OCI-M2 (cell line): Measurements from ENCODE around the gene ITGB4.

Source experiments
- DNase-seq: peaks from one replicate; lab custom pipeline; 2025; ENCODE audit not compliant: unreplicated experiment; lab: John Stamatoyannopoulos, UW

Gene ITGB4

DNA sequence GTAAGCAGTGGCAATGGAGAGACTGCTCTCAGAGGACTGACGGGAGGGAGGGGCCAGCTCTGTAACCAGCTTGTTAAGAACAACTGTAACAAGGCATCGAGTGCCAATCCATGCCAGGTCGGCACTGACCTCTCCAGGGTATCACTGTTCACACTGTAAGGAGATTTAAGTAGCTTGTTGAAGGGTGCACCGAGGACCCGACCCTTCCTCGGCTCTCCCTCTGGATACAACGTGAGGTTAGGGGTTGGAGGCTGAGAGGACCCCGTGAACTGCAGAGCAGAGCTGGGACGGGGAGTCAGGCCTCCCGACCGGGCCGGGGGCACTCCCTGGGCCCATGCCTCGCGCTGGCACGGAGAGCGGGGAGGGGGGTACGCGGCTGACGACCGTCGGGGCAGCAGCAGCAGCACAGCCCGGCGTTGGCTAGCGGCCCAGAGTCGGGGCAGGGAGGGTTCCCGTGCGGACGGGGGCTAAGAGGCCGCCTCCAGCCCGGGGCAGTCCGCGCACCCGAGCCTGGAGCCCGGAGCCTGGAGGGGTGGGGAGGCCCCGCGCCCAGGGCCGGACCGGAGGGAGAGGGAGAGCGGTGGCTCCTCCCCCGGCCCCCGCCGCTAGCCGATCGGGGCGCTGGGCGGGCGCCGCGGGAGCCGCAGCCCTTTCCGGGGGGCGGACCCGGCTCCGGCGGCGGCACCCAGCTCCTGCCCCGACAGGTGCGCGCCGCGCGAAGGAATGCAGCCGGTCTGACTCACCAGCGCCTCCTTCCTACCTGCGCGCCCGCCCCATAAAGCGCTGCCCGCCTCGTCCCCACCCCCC, at the start of gene ITGB4:
Gene ITGB4, plus strand, starts transcription at position 804 of the 807 bp plus-strand sequence. CDS start 3,245 bp downstream, outside the sequence.
- no peak for DNase-seq

DNA sequence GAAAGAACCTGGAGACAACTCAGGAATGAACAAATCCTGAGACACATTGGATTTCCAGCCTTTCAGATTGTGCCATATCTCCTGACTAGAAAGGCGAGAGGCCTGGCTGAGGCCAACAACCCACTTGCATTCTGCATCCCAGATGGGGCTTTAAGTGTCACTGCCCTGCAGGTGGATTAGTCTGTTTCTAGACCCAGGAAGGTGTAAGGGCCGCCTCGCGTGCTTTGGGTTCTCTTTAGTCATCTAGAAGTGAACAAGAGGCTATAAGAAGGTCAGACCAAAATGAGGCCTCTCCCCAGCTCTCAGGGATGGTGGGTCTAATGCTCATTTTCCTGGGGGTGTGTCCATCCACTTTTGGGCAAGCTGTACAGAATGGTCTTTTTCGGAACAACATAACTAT, 49.2 kb upstream of the ITGB4 start:
- no peak for DNase-seq

DNA sequence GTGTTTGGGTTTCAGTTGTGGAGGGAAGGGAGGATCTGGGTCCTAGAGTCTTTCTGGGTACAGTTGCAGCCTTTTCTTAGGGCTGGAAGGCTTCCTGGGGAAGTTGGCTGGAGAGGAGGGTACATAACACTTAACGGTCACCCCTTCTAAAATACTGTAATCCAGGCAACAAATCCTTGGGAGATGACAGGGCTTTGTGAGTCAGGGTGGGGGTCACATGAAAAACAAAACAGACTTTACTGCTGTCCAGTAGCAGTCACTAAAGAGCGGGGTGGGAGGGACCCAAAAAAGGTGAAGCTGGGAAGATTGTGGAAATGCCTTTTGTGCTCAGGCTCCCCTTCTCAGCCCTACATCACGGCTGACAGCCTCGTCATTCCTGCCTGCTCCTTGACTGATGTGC, 47.8 kb upstream of the ITGB4 start:
- no peak for DNase-seq

DNA sequence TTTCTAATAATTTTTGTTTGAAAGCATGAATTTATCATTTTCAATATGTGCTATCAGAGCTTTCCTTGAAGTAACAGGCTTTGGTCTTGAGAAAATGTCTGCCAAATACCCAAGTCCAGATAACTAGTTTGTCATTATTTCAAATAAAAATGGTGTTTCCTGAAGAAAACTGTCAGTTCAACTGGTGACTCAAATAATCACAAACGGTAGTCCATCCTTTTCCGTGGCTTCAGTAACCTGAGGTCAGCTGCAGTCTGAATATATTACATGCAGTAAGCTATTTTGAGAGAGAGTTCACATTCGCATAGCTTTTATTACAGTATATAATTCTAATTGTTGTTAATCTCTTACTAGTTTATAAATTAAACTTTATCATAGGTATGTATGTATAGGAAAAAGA, 44.8 kb upstream of the ITGB4 start:
- no peak for DNase-seq

DNA sequence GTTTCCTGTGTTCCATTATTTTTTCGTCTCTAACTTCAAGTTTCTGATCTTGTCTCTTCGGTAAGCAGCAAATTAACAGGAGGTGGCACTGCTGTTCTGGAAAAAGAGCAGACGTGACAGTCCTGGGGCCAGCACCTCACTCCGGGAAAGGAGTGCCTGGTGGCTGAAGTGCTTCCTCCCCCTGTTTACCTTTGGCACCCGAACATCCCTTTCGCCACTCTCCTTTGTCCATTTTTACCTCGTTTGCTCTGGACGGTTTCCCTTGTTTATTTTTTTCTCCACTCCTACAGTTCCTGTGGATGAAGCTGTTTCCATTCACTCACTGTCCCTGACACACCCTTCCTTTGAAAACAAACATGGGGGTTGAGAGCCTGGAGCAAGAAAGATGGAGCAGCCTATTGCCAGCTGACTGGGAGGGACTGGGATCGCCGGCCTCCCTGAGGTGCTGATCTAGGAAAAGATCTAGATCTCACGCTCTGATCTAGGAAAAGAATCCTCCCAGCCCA, 41.5 kb upstream of the ITGB4 start:
- no peak for DNase-seq

DNA sequence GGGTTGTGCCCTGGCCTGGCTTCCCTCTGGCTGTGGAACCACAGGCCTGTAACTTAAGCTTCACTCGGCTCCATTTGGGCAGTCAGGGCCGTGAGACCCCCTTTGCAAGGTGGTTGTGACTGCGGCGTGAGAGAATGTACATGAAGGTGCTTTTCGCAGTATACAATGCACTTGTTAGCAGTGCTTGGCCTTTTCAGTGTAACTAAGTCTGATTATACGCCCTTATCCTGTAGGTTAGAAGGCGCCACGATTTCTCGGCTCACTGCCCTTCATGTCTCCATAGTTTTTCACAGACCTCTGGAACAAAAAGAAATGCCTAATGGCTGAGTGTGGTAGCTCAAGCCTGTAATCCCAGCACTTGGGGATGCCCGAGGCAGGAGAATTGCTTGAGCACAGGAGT, 40.8 kb upstream of the ITGB4 start:
- no peak for DNase-seq

DNA sequence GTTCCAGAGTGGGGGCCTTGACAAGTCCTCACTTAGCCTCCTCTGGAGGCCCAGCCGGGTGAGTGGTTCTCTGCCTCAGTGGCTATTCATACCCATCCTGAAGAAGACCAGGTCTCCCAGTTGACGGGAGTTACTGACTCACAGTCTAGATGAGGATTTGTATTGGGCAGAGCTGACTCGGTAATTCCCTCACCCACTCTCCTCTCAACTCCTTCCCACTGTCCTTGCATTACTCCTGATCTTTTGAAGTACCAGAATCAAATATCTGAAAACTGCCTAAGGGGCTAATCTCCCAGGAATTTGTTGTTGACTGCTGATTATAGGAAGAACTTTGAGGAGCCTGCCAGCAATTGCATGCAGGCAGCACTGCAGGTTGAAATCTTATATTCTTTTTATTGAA, 40.0 kb upstream of the ITGB4 start:
- no peak for DNase-seq

DNA sequence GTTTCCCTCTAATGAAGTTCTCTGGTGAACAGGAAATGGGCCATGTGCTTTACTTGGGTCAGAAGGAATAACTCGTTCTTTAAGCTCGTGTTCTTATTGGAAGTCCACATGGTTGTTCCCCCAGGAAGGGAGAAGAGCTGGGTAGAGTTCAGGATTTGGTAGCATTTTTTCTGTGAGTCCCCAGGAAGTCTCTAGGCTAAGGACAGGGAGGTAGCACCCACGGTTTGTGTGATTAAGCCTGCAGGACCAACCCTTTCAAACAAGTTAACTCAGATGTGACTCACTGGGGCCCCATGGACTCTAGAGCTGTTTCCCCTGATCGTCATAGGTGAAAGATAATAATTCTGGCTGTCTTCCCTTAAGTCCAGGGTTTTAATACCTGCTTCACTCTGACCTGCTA, 37.7 kb upstream of the ITGB4 start:
- no peak for DNase-seq

DNA sequence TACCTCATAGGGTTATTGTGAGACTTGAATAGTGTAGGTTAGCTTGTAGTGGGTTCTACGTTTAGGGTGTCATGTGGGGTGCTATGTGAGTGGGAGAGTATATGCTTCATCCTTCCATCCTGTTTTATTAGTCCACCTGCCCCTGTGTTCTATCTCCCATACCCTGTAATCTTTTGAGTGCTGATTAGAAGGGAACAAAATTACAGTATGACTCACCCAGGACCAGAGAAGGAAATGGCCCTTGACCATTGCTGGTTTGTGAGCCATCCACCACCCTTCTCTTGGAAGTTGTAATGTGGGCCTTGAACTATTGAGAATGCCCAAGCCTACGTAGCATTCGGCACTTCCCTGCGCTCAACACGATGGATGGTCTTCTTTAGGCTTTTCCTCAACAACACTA, 37.0 kb upstream of the ITGB4 start:
- no peak for DNase-seq

DNA sequence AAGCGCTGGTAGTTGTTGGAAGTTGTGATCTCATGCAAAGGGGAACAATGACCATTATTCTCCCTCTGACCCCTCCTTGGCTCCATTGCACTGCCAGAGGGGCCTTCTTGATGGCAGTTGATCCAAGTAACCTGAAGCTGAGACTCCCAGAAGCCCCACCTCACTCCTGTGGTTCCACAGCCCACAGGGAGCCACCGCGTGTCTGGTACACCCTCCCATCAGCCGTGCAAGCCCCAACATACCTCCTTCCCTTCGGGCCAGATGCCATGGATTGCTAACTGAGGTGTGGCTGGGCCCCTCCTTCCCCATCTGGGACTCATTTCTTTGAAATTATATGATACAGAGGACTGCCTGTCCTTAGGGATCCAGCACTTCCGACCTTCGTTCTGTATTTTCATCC, 36.3 kb upstream of the ITGB4 start:
- DNase-seq = no peak

DNA sequence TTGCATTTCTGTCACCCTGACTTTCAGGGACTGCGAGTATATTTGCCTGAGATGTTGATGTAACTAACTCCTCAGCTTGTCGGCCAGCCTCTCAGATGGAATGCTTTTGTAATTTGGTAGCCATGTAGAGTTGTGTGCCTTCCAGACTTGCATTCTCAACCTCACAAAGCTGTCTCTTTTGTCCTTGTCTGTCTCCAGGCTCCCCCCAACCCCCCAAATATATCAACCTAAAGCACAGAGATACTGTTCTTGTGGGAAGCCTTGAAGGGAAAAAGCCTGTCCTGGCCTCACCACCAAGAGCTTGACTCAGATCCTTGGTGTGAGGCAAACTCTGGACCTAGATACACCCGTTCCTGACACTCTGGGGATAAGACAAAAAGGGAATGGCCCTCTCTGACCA, 35.8 kb upstream of the ITGB4 start:
- DNase-seq = no peak

DNA sequence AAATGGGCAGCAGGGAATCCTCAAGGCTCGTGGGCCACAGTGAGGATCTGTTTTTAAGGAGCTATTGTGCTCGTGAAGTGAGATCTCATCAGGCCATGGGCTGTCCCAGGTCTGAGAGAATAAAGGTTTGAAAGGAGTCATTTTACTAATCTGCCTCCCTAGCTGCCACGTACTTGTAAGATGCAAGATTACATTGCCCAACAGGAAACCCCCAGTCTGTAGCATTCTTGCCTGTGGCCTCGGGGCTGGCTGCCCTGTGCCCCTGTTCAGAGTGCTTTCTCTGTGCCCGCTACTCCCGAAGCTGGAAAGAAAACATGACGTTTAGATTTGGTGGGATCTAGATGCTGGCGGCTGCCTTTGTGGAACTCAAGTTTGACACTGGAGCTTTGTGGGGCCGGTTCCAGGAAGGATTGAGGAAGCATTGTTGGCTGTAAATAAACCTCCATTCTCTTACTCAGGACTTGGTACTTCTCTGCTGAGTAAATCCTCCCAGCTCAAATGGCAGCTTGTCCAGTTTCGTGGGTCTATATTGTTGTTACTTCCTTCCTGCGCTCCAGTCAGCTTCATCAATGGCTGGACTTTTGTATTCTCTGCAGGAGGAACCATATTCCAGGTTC, 32.9 kb upstream of the ITGB4 start:
- DNase-seq = no peak

DNA sequence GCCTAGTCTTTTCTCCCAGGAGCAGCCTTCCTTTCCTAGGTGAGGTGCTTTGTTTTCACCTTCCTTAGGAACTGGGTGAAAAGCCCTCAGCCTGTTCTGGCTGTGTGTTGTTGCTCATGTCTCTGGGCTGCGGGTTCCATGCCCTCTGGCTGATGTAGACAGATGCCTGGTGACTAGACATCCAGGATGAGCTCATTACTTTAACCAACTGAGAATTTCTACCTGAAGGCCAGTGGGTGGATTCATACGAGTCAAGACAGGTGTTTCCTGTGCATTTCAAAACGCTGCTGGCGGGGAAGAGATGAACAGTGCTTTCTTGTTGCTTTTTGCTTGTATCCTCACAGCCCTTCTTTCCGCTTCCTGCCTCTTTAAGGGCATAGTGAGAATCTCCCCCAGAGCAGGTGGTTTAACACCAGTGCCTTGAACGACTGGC, 31.8 kb upstream of the ITGB4 start:
- DNase-seq = no peak

DNA sequence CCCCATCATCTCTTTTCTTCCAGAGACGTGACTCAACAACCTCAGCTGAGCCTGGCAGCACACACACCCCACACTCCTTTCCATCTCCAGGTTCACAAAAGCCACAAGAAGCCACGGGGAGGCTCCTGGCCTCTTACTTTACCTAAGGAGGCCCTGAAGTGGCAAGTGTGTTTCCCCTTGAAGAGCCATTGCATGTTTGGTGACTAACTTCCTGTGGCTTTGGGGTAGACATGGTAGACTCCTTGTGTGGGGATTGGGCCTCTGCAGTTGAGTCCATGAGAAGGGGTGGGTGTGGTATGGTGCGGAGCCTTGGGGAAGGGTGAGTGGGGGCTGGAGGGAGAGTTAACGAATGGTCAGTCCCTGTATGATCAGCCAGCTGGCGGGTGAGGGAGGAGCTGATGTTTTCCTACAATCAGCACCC, 29.9 kb upstream of the ITGB4 start:
- DNase-seq = no peak

DNA sequence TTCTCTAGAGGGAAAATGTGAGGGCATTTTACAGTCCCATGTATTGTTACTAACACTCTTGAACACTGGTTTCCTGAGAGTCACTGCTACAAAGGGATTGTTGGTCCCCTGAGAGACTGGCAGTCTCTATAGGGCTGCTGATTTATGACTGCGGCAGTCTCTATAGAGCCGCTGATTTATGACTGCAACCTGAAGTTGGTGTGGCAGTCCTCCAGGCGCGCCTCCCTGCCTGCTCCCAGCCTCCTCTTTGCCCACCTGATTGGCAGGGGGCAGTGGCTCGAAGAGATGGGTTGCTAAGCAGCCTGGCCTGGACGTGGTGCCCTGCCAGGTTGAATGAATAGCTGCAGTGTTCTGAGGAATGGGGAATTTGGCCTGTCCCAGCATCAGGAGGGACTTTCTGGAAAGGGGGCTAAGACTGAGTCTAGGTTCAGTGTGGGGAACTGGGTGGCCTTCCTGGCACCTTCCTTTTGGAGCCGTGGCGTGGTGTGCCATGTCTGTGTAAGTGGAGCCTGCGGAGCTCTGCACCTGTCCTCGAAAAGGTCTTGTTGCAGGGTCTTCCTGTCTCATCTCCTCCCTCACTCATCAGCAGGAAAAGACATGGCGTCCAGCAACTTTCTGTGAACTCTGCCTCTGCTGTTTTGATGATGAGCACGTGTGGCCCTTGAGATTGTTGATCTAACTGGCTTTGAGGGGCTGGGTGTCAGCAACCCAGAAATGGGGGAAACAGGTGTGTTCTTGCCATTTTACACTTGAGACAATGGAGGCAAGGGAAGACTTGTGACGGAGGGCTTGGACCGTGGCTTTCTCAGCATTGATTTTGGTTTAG, 29.2 kb upstream of the ITGB4 start:
- no peak for DNase-seq

DNA sequence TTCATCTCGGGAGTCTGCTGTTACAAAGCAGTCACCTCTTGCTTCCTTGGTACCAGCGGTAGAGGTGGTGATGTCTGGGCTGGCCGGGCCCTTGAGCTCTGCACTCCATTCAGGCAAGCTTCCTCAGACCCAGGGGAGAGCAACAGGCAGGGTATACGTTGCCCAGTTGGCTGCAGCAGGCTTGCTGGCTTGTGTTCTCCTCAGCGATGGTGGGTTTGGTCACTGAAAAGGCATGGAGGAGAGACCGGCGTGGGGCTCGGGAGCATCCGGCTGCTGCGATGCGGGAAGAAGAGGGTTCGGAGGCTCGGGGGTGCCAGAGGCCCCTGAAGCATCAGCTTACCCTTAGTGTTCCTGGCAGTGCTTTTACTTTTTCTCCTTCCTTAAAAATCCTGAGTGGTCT, 28.3 kb upstream of the ITGB4 start:
- no peak for DNase-seq

DNA sequence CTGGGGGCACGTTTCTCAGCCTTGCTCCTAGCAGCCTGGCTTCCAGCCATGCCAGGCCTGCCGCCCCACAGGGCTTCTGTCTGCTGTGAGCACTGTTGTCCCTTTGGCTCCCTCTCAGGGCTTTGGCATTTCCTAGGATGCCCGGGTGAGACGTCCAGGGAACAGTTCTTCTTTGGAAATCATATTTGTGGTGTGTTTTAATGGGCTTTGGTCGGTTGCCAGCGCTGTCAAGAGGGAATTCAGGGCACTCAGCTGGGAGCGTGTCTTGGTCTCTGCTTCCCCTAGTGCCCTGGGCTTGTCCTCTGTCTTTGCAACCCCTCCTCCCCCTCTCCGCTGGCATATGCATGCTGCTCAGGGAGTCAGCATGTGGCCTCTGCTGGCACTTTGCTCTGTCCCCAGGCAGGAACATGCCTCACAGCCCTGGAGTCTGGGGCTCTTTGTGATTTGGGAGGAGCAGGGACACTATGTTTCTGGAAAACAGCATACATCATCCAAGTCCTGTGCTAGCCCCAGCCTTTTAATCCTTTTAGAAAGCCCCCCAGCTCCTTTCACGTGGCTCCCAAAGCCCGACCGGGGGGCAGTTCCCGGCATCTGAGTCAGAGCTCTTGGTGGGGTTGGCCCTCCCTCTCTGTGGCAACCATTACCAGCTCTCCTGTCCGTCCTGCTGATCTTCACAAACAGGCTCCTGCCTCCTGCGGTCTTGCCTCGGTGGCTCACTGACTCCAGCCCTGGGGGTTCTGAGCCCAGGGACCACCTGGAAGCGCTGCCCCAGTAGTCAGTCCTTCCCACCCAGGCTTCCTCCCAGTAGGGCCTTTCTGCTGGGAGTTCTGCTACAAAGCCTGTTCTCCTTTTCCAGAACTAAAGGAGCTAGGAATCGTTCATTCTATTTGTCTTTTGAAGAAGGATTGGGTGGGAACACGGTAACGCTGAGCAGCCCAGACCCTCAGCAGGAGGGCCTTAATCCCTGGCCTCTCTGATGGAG, 27.5 kb upstream of the ITGB4 start:
- no peak for DNase-seq

DNA sequence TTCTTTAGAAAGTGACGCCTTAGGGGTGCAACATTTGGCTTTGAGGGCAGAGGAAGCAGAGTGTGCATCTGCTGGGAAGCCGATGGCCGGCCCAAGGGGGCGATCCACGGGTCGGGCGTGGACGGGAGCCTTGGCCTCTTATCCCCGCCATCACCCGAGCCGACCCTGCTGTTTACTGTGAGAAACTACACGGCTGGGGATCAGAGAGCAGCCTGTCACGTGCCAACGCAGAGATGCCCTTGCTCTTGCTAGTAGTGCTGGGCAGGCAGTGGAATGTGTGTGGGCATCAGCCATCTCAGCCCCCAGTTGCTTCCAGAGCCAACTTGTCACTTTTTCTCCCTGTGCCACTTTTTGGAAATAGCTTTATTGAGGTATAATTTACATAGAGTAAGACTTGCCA, 26.7 kb upstream of the ITGB4 start:
- DNase-seq = no peak

DNA sequence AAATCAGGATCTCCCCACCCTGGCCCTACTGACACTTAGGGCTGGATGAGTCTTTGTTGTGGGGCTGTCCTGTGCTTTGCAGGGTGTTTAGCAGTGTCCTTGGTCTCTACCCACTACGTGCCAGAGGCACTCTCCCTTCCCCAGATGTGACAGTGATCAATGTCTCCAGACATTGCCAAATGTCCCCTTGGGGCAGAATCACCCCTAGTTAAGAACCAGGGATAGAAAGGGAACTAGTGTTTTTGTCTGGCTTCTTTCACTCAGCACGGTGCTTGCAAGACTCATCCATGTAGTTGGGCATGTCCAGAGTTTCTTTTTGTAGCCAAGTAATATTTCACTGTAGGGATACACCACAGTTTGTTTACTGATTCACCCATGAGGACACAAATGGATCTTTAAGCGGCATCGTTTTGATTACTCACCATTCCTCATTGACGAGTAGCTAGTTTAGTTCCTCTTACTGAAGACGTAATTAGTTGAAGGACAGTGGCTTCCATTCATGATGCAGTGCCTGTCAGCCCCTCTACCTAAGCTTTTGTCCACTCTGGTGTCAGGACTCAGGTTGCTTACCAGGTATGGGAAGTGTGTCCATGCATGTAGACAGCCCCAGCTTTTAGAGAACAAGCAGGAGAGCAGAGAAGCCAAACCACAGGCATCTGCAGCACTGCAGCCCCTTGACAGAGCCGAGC, 26.0 kb upstream of the ITGB4 start:
- DNase-seq = no peak

DNA sequence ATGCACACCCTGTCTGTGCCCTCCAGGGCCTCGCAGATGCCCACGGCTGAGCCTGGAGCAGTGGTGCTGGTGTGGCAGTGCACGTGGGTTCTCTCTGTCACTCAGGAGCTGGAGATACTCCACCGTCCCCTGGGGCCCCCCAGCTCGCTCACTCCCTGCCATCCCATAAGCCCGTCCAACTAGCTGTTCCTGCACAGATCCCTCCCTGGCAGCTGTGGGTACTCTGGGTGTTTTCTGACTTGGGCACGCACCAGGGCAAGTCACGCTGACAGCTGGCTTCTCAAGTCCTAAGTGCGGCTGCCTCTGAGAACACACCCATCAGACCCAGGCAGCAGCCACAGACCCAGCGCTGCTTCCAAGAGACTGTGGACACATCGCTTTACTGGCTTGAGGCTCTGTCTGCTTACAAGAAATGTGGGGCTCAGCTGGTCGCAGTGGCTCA, 25.4 kb upstream of the ITGB4 start:
- no peak for DNase-seq
